Calu3 (cell line): ENCODE data around the gene MINAR1. TPM values are rescaled to one million over a fixed set of nuclear protein-coding genes. Genes with fewer than 3 reads are reported as not detected.

Experiments used
- BruUV-seq: library from RNA; stranded (reverse); fragments of 400-500 nt; replicated peaks from 2 replicates; lab custom pipeline; 2021; lab: Mats Ljungman, UMichigan
- CTCF ChIA-PET: fragments of 300-600 bp; sonication (Branson Sonifier 250); formaldehyde crosslinking; loops from one replicate; lab custom pipeline; 2022; ENCODE audit warnings: antibody characterized with exemption; lab: Charles Lee
- DNase-seq: peaks from one replicate; pipeline ENCODE4 v3.0.0; 2022
- H3K27ac Mint-ChIP-seq: one replicate; pipeline ENCODE4 v1.8.0; 2022; ENCODE audit warnings: mixed read lengths; ENCODE audit not compliant: unreplicated experiment
- H3K27me3 Mint-ChIP-seq: one replicate; pipeline ENCODE4 v1.8.0; 2022; ENCODE audit warnings: mixed read lengths; ENCODE audit not compliant: unreplicated experiment
- H3K36me3 Mint-ChIP-seq: one replicate; pipeline ENCODE4 v1.8.0; 2022; ENCODE audit warnings: mild to moderate bottlenecking, moderate library complexity, mixed read lengths; ENCODE audit not compliant: insufficient read depth, unreplicated experiment
- H3K4me1 Mint-ChIP-seq: one replicate; pipeline ENCODE4 v1.8.0; 2022; ENCODE audit warnings: mild to moderate bottlenecking, low read depth, mixed read lengths; ENCODE audit not compliant: unreplicated experiment
- H3K4me3 Mint-ChIP-seq: one replicate; pipeline ENCODE4 v1.8.0; 2022; ENCODE audit warnings: mild to moderate bottlenecking, low read depth, moderate library complexity, mixed read lengths; ENCODE audit not compliant: unreplicated experiment
- H3K9me3 Mint-ChIP-seq: one replicate; pipeline ENCODE4 v1.8.0; 2022; ENCODE audit warnings: low read depth, mixed read lengths; ENCODE audit not compliant: unreplicated experiment
- intact Hi-C: fragments of 100-400 bp; cut with micrococcal nuclease; formaldehyde crosslinking; loops from one replicate; pipeline ENCODE4 v1.10.0; 2022; ENCODE audit not compliant: unreplicated experiment
- total RNA-seq: library from RNA; stranded (reverse); gene quantifications from 2 replicates; pipeline ENCODE4 v1.2.3, GENCODE V29; 2022
- TF ChIP-seq, protein P1 (sequence below): fragments of 200-600 bp; IDR thresholded peaks from one replicate; pipeline ENCODE4 v1.8.0; 2022; ENCODE audit warnings: antibody characterized with exemption; ENCODE audit not compliant: unreplicated experiment

The MINAR1 gene
- total RNA-seq, 1 experiment from 2014 or later: 2.4 TPM

DNA sequence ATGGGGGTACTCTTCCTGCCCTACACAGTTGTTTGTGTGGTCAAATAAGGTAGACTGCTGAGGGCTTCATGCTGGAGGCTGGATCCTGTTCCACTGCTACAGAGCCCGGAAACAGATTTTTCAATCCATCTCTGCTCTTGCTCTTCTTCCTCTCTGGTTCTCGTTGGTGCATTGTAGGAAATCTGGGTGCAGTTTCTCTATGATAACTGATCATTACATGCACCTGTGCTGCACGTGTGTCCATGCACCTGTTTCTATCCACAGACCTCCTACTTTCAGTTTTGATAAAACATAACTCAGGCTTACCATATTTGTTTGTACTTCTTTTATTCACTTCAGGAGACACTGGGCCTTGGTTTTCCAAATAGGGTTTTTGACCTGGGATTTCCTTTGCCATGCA is 21.3 kb downstream of the MINAR1 start:
- TF ChIP-seq, protein P1, sequence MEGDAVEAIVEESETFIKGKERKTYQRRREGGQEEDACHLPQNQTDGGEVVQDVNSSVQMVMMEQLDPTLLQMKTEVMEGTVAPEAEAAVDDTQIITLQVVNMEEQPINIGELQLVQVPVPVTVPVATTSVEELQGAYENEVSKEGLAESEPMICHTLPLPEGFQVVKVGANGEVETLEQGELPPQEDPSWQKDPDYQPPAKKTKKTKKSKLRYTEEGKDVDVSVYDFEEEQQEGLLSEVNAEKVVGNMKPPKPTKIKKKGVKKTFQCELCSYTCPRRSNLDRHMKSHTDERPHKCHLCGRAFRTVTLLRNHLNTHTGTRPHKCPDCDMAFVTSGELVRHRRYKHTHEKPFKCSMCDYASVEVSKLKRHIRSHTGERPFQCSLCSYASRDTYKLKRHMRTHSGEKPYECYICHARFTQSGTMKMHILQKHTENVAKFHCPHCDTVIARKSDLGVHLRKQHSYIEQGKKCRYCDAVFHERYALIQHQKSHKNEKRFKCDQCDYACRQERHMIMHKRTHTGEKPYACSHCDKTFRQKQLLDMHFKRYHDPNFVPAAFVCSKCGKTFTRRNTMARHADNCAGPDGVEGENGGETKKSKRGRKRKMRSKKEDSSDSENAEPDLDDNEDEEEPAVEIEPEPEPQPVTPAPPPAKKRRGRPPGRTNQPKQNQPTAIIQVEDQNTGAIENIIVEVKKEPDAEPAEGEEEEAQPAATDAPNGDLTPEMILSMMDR: no peak
- Mint-ChIP-seq H3K27me3 (peaks cover 12% of the 10 kb centered on the region), H3K4me1 (no peaks in the 10 kb centered on the region), H3K36me3 (no peaks in the 10 kb centered on the region), H3K9me3 (no peaks in the 10 kb centered on the region), H3K27ac (no peak overlapping the region), H3K4me3 (no peak overlapping the region)
- BruUV-seq: no TSS peak
- DNase-seq: no peak
- intact Hi-C loops: no loop called here
- CTCF ChIA-PET: no interaction called here

DNA sequence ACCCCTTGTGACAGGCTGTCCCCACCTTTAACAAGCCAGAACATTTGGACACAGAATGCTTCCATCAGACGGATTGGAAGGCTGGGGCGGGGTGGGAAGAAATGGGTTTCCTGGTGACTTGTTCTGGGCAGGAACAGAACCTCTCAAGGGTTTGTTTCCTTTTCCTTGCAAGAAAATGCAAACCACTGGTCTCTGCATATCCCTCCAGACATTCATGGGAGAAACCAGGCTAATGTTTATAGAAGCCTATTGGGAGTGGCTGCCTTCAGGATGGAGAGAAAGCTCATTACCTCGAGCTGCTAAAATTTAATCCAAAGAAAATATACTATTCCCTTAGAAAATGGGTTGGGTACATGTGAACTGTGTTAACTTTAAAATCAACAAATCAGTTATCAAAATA is 21.9 kb downstream of the MINAR1 start:
- CTCF ChIA-PET: no interaction called here
- no peaks in the 10 kb centered on the region for H3K36me3 Mint-ChIP-seq
- no peaks in the 10 kb centered on the region for H3K9me3 Mint-ChIP-seq
- intact Hi-C loops: no loop called here
- no peaks in the 10 kb centered on the region for H3K4me1 Mint-ChIP-seq
- no peak overlapping the region for H3K27ac Mint-ChIP-seq
- DNase-seq: no peak
- TF ChIP-seq, protein P1: no peak
- no TSS peak for BruUV-seq
- H3K4me3 Mint-ChIP-seq: no peak overlapping the region
- peaks cover 12% of the 10 kb centered on the region for H3K27me3 Mint-ChIP-seq

DNA sequence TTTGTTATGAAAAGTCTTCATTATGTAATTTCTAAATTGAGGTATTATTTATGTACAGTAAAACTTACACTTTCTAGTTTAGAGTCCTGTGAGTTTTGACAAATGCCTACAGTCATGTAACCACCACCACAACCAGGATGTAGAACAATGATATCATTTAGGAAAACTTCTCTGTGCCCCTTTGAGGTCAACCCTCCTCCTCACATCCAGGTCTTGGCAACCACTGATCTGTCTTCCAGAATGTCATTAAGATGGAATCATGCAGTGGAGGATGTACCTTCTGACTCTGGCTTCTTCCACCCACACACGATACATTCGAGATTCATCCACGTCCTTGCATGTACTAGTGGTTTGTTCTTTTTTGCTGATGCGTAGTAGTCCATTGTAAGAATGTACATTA is 23.2 kb downstream of the MINAR1 start:
- H3K9me3 Mint-ChIP-seq: no peaks in the 10 kb centered on the region
- H3K4me1 Mint-ChIP-seq: no peaks in the 10 kb centered on the region
- H3K27me3 Mint-ChIP-seq: no peaks in the 10 kb centered on the region
- intact Hi-C loops: no loop called here
- no peak for DNase-seq
- BruUV-seq: no TSS peak
- no peak overlapping the region for H3K4me3 Mint-ChIP-seq
- TF ChIP-seq, protein P1: no peak
- H3K36me3 Mint-ChIP-seq: no peaks in the 10 kb centered on the region
- CTCF ChIA-PET: no interaction called here
- H3K27ac Mint-ChIP-seq: no peak overlapping the region

DNA sequence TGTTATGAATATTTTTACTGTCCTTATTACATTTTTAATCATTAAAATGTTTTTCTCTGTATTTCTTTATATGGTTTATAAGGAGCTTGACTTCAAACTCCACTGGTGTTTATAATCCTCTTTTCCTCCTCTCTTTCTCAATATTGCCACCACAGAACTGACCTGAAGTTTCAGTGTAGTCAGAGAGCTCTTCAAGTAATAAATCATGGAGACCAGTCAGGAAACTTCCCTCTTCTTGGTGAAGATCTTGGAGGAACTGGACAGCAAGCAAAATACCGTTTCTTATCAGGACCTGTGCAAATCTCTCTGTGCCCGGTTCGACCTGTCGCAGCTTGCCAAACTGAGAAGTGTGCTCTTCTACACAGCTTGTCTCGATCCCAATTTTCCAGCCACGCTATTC is 23.8 kb downstream of the MINAR1 start:
- intact Hi-C loops: no loop called here

More for the DNA sequence above, 23.8 kb downstream of the MINAR1 start:
- no peak overlapping the region for H3K4me3 Mint-ChIP-seq
- no peak overlapping the region for H3K27ac Mint-ChIP-seq
- no TSS peak for BruUV-seq
- H3K4me1 Mint-ChIP-seq: no peaks in the 10 kb centered on the region
- no peak for DNase-seq
- no peaks in the 10 kb centered on the region for H3K9me3 Mint-ChIP-seq
- no peaks in the 10 kb centered on the region for H3K27me3 Mint-ChIP-seq
- CTCF ChIA-PET: no interaction called here
- TF ChIP-seq, protein P1: no peak
- no peaks in the 10 kb centered on the region for H3K36me3 Mint-ChIP-seq
